HL-60/S4 (cell line): ENCODE results near the gene JAZF1.

Experiments used
- in situ Hi-C: fragments of 300-500 bp; cut with MboI; formaldehyde crosslinking; loops from 2 replicates; pipeline ENCODE4 v1.14.3; 2022; ENCODE audit warnings: low sequenced_read_pairs

Gene JAZF1

DNA sequence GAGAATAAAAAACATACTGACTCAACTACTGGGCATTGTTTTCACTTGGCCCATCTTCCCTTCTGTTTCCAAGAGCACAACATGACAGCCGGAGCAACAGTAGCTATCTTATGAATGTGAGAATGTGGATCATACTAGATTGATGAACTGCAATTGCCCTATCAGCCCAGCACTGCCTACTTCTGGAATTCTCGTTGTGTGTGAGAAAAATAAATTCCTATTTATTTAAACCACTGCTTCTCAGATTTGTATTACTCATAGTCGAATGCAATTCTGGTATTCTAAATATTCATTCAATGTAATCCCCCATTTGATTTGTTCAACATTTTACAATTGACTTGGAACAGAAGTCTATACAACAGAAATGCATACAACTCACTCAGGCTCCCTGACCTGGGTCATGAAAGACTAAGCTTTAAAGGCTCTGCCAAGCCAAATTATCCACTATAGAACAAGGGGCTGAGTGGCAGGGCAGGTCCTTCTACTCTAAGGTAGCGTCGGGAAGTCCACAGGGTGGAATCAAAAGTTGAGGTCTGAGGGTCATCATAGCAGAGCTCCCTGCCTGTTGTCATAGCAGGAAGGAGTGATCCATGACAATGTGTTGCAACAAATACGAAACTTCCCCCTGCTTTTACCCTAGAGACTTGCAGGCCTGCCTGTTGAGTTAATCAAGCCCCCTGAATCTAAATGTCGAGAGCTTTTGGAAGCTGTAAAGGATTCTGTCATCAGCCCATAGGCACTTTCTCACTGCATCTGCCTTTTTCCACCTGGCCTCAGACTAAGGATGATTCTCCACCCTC, 12.4 kb upstream of the JAZF1 start:
- in situ Hi-C loops, result no loop called here

DNA sequence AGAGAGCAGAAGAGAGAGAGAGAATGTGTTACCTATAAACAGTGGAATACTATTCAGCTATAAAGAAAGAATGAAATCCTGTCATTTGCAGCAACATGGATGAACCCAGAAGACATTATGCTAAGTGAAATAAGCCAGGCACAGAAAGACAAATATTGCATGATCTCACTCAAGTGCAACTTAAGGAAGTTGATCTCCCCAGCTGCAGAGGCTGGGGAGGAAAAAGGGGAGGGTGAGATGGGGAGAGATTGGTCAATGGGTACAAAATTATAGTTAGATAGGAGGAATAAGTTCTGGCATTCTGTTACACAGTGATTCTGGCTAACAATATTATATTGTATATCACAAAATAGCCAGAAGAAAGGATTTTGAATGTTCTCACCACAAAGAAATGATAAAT, 11.2 kb upstream of the JAZF1 start:
- in situ Hi-C loops, result no loop called here

DNA sequence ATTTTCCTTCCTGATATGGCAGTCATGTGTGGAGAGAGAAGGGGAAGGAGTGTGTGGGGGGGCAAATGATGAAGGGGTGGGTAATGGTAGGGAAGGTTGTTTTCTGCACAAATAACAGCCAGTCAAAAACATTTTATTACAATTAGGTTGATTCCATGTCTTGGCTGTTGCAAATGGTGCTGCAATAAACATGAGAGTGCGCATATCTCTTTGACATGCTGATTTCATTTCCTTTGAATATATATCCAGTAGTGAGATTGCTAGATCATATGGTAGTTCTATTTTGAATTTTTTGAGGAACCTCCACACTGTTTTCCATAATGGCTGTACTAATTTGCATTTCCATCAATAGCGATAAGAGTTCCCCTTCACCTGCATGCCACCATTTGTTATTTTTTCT, 10.6 kb upstream of the JAZF1 start:
- in situ Hi-C loops, result no loop called here

- in situ Hi-C loops, result no loop called here
Observed at GRCh38 chr7:28190077-28190710, 9.6 kb upstream of the JAZF1 start.

GRCh38 chr7:28187012-28187411, 6.4 kb upstream of the JAZF1 start:
- in situ Hi-C loops, result no loop called here

- in situ Hi-C loops, result no loop called here
Observed at GRCh38 chr7:28183627-28184026, 3.0 kb upstream of the JAZF1 start.

DNA sequence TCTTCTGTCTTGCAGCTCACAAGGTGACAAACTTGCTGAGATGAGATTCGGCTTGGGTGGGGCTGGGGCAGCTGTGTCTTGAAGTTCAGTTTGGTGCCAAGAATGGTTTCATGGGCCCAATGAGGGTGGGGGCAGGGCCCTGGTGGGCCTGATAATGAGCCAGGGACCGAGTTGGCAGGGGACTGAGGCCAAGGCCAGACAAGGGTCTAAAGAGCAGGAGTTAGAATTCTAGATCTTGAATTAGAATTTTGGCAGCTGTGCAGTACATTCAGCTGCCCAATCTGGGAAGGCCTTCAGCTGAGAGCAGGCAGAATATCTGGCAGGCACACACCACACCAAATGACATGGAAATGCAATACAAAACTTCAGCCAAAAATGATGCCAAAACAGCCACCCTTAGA, 1.5 kb upstream of the JAZF1 start:
- in situ Hi-C loops, result no loop called here

GRCh38 chr7:28181416-28181815, 821 bp upstream of the JAZF1 start:
- in situ Hi-C loops, result no loop called here

DNA sequence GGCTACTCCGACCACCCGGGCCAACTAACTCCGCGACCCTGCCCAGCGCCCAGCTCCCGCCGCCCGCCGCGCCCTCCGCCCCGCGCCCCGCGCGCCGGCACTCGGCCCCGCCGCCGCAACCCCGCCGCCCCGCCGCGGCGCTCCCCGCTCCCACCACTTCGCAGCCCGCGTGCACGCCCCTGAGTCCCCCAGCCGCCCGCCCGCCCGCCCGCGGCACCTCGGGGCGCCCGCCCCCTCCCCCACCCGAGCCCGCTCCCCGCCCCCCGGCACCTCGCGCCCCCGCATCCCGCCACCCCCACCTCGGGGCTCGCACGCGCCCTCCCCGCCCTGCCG, 598 bp downstream of the JAZF1 start:
- in situ Hi-C loops, result no loop called here

- in situ Hi-C loops, result no loop called here
Observed at GRCh38 chr7:28179120-28180030, 1.2 kb downstream of the JAZF1 start.

GRCh38 chr7:28178599-28178998, 2.0 kb downstream of the JAZF1 start:
- in situ Hi-C loops, result no loop called here

DNA sequence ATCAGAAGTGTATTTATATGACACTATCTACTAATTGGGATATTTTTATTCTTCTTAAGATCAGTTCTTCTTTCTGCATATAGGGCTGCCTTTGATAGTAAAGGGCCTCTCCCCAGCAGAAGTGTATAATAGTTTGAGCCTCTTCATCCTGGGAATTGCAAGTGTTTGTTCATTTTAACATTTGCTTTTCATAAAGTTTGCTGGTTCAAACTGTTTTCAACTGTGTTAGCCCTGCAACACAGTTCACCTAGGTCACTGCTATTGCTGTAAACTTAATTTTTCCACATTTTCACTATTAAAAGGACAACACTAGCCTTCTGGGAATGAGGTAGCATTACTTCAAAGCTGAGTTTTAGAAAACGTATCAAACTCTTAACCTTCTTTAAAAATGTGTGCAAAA, 2.8 kb downstream of the JAZF1 start:
- in situ Hi-C loops, result no loop called here

DNA sequence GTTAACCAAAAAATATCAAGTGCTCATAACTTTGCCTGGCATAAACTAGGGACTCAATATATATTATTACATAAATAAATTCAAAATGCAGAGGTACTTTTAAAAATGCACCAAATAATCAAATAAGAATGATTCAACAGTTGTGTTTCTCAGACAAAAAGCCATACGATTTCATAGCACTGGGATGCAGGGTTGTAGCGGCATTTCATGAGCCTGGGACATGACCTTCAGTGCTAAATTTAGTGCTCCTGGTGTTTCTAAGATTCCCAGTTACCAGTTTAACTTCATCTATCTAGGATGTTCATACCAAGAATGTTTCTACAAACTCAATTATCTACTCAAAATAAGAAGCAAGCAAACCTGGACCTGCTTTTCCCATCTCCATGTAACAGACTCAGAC, 4.0 kb downstream of the JAZF1 start:
- in situ Hi-C loops, result no loop called here

GRCh38 chr7:28176174-28176573, 4.4 kb downstream of the JAZF1 start:
- in situ Hi-C loops, result no loop called here

DNA sequence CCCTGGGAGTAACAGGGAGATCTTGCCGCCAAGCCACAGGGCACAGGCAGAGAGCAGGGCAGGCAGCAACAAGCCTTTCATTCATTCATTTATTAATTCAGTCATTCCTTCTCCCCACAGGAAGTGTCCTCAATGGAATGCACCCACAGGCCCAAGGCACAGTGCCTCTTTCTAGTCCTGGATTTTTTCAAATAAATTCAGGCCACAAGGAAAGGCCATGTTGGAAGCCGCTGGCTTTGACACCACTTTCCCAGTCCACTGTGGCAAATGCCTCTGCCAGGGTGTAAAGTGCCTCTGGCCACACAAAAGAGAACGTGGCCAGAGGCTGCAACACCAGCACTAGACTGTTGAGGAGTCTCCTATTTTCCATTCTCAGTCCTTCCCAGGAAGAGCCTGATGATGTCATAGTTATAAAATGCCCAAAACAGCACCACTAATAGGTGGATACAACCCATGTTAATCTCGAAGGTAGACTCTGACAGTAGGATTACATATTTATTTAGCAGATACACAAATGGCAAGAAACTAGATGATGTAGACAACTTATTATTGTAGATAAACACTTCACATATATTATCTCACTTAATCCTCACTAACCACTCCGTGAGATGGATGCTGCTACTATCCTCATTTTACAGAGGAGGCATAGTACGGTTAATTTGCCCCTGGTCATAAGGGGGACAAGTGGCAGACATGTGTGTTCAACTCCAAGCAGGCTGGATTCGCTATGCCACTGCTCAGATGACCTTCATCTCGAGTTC, 5.5 kb downstream of the JAZF1 start:
- in situ Hi-C loops, result no loop called here

DNA sequence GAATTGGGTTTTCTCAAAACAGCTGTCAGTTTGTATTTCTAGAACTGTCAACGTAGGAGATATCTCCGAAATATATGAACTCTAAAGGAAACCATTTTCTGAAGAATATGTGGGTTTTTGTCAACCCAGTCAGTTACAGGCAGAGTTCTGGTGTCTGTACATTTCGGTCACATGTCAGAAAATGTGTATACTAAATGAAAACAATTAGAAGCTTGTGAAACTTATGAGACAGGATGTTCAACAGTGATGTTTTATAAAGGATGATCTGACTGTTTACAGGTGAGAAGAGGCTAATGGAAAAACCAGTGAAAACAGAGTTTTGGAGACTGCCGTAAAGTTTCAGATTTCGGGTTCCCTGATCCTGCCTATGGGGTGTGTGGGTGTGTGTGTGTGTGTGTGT, 6.2 kb downstream of the JAZF1 start:
- in situ Hi-C loops, result no loop called here

DNA sequence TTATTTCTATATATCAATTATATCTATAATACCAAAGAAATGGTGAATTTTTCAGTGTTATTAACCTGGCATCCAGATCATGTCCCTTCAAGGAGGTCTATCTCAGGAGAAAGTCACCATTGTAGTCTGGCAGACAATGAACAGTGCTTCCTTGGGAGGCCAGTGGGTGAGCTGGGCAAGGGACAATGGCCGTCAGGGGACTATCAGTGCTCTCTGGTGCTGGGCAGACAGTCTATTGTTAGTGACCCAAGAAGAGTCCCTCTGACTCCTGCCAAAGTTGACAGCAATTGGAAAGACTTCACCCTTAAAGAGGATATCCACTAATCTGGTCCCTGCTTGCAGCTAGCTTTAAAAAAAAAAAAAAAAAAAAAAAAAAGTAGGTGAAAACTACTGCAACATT, 7.1 kb downstream of the JAZF1 start:
- in situ Hi-C loops, result no loop called here

GRCh38 chr7:28172958-28173357, 7.6 kb downstream of the JAZF1 start:
- in situ Hi-C loops, result no loop called here

- in situ Hi-C loops, result no loop called here
Observed at GRCh38 chr7:28170701-28171100, 9.9 kb downstream of the JAZF1 start.

DNA sequence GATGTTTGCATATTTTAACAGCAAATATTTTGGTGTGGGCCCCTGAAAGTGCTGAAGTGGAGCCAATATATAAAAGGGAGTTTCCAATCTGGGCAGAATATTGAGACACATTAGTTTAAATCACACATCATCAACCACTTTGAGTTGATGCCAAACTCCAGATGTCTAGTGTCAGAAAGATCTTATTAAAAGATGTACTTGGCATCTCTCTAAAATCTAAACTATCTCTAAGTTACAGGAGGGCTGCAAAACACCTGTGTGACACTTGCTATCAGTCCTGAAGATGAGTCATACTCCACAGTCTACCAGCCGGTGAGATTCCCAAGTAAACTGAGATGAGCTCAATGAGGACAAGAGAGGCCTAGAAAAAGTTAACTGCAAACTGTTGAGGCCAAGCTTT, 11.4 kb downstream of the JAZF1 start:
- in situ Hi-C loops, result no loop called here
